ENCODE measurements around the gene JADE2.

JADE2 gene

DNA sequence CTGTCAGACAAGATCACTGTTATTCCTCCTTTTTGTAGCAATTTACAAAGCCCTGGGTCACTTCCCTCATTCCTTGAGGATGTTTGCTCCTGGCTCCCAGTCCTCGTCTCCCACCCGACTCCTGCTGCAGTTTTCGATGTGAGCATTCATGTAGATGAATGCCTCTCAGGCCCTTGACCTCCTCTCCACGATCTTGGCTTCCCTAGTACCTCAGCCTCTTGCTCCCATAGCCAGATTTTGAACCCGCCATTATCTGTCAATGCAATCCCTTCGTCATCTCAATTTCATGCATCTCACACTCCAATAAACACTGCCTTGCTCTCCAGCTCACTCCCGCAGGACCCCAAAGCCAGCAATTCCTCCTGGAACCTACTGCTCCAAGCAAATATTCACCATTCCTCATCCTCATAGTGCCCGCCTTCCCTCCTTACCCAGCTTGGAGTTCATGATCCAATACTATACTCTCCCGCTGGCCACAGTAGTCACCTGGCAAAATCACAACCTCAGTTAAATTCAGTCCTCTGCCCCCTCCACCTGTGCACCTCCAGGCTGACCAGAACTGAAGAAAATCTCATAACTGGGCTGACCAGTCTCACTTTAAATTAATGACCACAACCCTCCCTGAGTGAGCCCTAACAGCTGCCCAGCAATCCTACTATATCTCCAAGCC lies 35.1 kb upstream of the JADE2 start:
- TF ChIP-seq, protein P1, sequence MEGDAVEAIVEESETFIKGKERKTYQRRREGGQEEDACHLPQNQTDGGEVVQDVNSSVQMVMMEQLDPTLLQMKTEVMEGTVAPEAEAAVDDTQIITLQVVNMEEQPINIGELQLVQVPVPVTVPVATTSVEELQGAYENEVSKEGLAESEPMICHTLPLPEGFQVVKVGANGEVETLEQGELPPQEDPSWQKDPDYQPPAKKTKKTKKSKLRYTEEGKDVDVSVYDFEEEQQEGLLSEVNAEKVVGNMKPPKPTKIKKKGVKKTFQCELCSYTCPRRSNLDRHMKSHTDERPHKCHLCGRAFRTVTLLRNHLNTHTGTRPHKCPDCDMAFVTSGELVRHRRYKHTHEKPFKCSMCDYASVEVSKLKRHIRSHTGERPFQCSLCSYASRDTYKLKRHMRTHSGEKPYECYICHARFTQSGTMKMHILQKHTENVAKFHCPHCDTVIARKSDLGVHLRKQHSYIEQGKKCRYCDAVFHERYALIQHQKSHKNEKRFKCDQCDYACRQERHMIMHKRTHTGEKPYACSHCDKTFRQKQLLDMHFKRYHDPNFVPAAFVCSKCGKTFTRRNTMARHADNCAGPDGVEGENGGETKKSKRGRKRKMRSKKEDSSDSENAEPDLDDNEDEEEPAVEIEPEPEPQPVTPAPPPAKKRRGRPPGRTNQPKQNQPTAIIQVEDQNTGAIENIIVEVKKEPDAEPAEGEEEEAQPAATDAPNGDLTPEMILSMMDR (conservative IDR thresholded peaks at IDR 0.05; ENCODE audit: low read depth, low read length), result no peak
- H3K79me2 ChIP-seq (ENCODE audit: insufficient read depth, low read depth), result no peaks in the 10 kb centered on the region
- H3K27ac ChIP-seq, result no peak overlapping the region
- no peaks in the 10 kb centered on the region for H3K36me3 ChIP-seq (ENCODE audit: insufficient read depth)
- no peak overlapping the region for H3K9ac ChIP-seq
- no peaks in the 10 kb centered on the region for H3K27me3 ChIP-seq (ENCODE audit: insufficient read depth, low read depth)
- no peak overlapping the region for H3K4me3 ChIP-seq (IDR thresholded peaks at IDR 0.05; ENCODE audit: insufficient read depth, low read depth, low read length)
- H2AFZ ChIP-seq (ENCODE audit: low read depth), result no peak overlapping the region
- no peaks in the 10 kb centered on the region for H4K20me1 ChIP-seq (ENCODE audit: insufficient read depth)
- no peaks in the 10 kb centered on the region for H3K4me1 ChIP-seq (ENCODE audit: low read depth, poor library complexity, severe bottlenecking)
- H3K4me2 ChIP-seq, result no peak overlapping the region

DNA sequence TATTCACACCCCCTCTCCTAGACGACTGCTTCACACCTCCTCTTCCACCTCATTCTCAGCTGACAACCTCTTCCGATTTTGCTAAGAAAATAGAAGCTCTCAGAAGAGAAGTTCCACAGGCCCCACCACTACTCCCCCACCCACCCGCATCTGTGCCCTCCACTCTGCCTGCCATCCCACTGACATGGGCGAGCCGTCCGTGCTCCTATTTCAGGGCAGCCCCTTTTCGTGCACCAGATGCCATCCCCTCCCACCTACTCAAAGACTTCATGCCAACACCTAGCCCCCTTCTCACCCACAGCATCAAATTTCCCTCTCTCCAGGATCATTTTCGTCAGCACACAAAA lies 34.6 kb upstream of the JADE2 start:
- H3K4me1 ChIP-seq (ENCODE audit: low read depth, poor library complexity, severe bottlenecking), result no peaks in the 10 kb centered on the region
- H3K9ac ChIP-seq, result no peak overlapping the region
- no peak overlapping the region for H3K4me2 ChIP-seq
- no peaks in the 10 kb centered on the region for H3K36me3 ChIP-seq (ENCODE audit: insufficient read depth)
- no peak overlapping the region for H3K27ac ChIP-seq
- no peaks in the 10 kb centered on the region for H3K27me3 ChIP-seq (ENCODE audit: insufficient read depth, low read depth)
- no peak overlapping the region for H3K4me3 ChIP-seq (IDR thresholded peaks at IDR 0.05; ENCODE audit: insufficient read depth, low read depth, low read length)
- H3K79me2 ChIP-seq (ENCODE audit: insufficient read depth, low read depth), result no peaks in the 10 kb centered on the region
- no peak overlapping the region for H2AFZ ChIP-seq (ENCODE audit: low read depth)
- no peaks in the 10 kb centered on the region for H4K20me1 ChIP-seq (ENCODE audit: insufficient read depth)
- TF ChIP-seq, protein P1 (conservative IDR thresholded peaks at IDR 0.05; ENCODE audit: low read depth, low read length), result no peak

DNA sequence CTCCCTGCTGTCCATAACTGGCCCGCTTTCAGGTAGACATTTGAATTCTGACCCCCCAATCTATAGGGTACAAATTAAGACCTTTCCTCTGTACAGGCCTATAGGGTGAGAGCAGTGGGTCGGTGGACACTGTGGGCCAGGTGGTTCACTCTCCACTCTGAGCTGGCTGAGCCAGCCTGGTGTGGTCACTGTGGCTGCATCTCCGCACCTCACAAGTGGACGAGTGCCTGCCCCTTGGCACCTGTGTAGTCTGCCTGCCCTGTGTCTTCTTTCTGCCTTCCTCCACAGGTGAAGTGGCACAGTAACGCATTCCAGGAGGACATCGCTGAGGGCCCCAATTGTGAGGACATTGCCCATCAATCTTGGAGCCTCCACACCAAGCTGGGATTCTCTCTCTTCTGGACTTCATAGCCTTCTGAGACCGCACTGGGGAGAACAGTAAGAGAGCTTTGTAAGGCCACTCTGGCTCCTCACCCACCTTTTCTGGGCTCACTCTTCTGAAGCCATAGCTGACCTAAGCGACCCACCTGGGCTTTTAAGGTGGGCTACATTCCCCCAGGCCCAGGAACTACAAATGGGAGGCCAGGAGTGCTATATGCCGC lies 33.5 kb upstream of the JADE2 start:
- H3K27ac ChIP-seq, result no peak overlapping the region

DNA sequence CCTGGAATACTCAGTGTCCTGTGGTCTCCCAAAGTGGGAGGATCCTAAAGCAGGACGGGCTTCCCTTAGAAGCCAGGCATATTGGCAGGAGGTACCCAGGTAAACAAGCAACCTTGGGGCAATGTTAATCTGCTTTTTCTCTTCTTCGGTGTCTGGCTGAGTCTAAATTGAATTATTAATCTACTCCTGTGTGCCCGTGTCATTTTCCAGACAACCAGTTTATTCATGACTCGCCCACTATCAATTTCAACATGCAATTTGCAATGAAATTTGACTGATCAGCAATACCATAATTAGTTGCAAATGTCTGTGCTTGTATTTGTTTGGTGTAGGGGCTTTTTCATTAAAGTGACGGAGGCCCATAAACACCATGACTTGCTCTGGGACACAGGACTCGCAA lies 32.9 kb upstream of the JADE2 start:
- H3K4me1 ChIP-seq (ENCODE audit: low read depth, poor library complexity, severe bottlenecking), result no peaks in the 10 kb centered on the region
- no peaks in the 10 kb centered on the region for H3K36me3 ChIP-seq (ENCODE audit: insufficient read depth)
- H3K79me2 ChIP-seq (ENCODE audit: insufficient read depth, low read depth), result no peaks in the 10 kb centered on the region
- no peak overlapping the region for H3K4me3 ChIP-seq (IDR thresholded peaks at IDR 0.05; ENCODE audit: insufficient read depth, low read depth, low read length)
- H3K27me3 ChIP-seq (ENCODE audit: insufficient read depth, low read depth), result no peaks in the 10 kb centered on the region
- H3K27ac ChIP-seq, result no peak overlapping the region
- no peak overlapping the region for H3K4me2 ChIP-seq
- no peak overlapping the region for H3K9ac ChIP-seq
- H4K20me1 ChIP-seq (ENCODE audit: insufficient read depth), result no peaks in the 10 kb centered on the region
- TF ChIP-seq, protein P1 (conservative IDR thresholded peaks at IDR 0.05; ENCODE audit: low read depth, low read length), result no peak
- no peak overlapping the region for H2AFZ ChIP-seq (ENCODE audit: low read depth)

More for the DNA sequence above, 33.5 kb upstream of the JADE2 start:
- H4K20me1 ChIP-seq (ENCODE audit: insufficient read depth), result no peaks in the 10 kb centered on the region
- no peak overlapping the region for H3K4me3 ChIP-seq (IDR thresholded peaks at IDR 0.05; ENCODE audit: insufficient read depth, low read depth, low read length)
- no peak overlapping the region for H2AFZ ChIP-seq (ENCODE audit: low read depth)
- no peaks in the 10 kb centered on the region for H3K27me3 ChIP-seq (ENCODE audit: insufficient read depth, low read depth)
- no peak overlapping the region for H3K4me2 ChIP-seq
- TF ChIP-seq, protein P1 (conservative IDR thresholded peaks at IDR 0.05; ENCODE audit: low read depth, low read length), result no peak
- H3K36me3 ChIP-seq (ENCODE audit: insufficient read depth), result no peaks in the 10 kb centered on the region
- H3K4me1 ChIP-seq (ENCODE audit: low read depth, poor library complexity, severe bottlenecking), result no peaks in the 10 kb centered on the region
- H3K79me2 ChIP-seq (ENCODE audit: insufficient read depth, low read depth), result no peaks in the 10 kb centered on the region
- no peak overlapping the region for H3K9ac ChIP-seq

Measured in KMS-11 (cell line).